Stimulated activated naive CD8-positive, alpha-beta T cell treated with anti-CD3 and anti-CD28 coated beads, Interleukin-15, Interleukin-2, amounts not matched to agents 100 ng/mL and 50 ng/mL, for 24 hours (primary cell): ENCODE results near the gene NR2E1.

Experiments used
- H3K27ac Mint-ChIP-seq: one replicate; pipeline ENCODE4 v1.8.0; 2021; ENCODE audit warnings: mild to moderate bottlenecking, mixed read lengths
- H3K27me3 Mint-ChIP-seq: one replicate; pipeline ENCODE4 v1.8.0; 2021; ENCODE audit warnings: mixed read lengths
- H3K36me3 Mint-ChIP-seq: one replicate; pipeline ENCODE4 v1.8.0; 2021; ENCODE audit warnings: low read depth, mixed read lengths
- H3K4me1 Mint-ChIP-seq: one replicate; pipeline ENCODE4 v1.8.0; 2021; ENCODE audit warnings: low read depth, mixed read lengths
- H3K4me3 Mint-ChIP-seq: one replicate; pipeline ENCODE4 v1.8.0; 2021; ENCODE audit warnings: mild to moderate bottlenecking, mixed read lengths
- H3K9me3 Mint-ChIP-seq: one replicate; pipeline ENCODE4 v1.8.0; 2021; ENCODE audit warnings: mixed read lengths

NR2E1 gene

GRCh38 chr6:108200186-108200585, 34.4 kb downstream of the NR2E1 start:
- no peak overlapping the region for H3K4me3 Mint-ChIP-seq
- no peaks in the 10 kb centered on the region for H3K36me3 Mint-ChIP-seq
- H3K27me3 Mint-ChIP-seq = no peaks in the 10 kb centered on the region
- H3K27ac Mint-ChIP-seq = no peak overlapping the region
- H3K9me3 Mint-ChIP-seq = no peaks in the 10 kb centered on the region
- peaks cover 5% of the 10 kb centered on the region for H3K4me1 Mint-ChIP-seq

GRCh38 chr6:108200631-108201030, 34.8 kb downstream of the NR2E1 start:
- H3K4me1 Mint-ChIP-seq = peaks cover 5% of the 10 kb centered on the region
- H3K36me3 Mint-ChIP-seq = peaks cover 3% of the 10 kb centered on the region
- no peaks in the 10 kb centered on the region for H3K9me3 Mint-ChIP-seq
- no peaks in the 10 kb centered on the region for H3K27me3 Mint-ChIP-seq
- H3K27ac Mint-ChIP-seq = no peak overlapping the region
- no peak overlapping the region for H3K4me3 Mint-ChIP-seq

GRCh38 chr6:108203189-108204112, 37.6 kb downstream of the NR2E1 start:
- Mint-ChIP-seq H3K4me3 (no peak overlapping the region), H3K27me3 (no peaks in the 10 kb centered on the region), H3K36me3 (peaks cover 20% of the 10 kb centered on the region), H3K4me1 (peaks cover 5% of the 10 kb centered on the region), H3K9me3 (no peaks in the 10 kb centered on the region), H3K27ac (no peak overlapping the region)

GRCh38 chr6:108207013-108207412, 41.2 kb downstream of the NR2E1 start:
- H3K9me3 Mint-ChIP-seq = no peaks in the 10 kb centered on the region
- H3K36me3 Mint-ChIP-seq = peaks cover 47% of the 10 kb centered on the region
- no peak overlapping the region for H3K27ac Mint-ChIP-seq
- H3K4me1 Mint-ChIP-seq = peaks cover 5% of the 10 kb centered on the region
- no peaks in the 10 kb centered on the region for H3K27me3 Mint-ChIP-seq
- H3K4me3 Mint-ChIP-seq = no peak overlapping the region

GRCh38 chr6:108209738-108210137, 43.9 kb downstream of the NR2E1 start:
- no peak overlapping the region for H3K27ac Mint-ChIP-seq
- H3K27me3 Mint-ChIP-seq = no peaks in the 10 kb centered on the region
- peaks cover 53% of the 10 kb centered on the region for H3K36me3 Mint-ChIP-seq
- H3K4me1 Mint-ChIP-seq = no peaks in the 10 kb centered on the region
- H3K9me3 Mint-ChIP-seq = no peaks in the 10 kb centered on the region
- H3K4me3 Mint-ChIP-seq = no peak overlapping the region

- H3K9me3 Mint-ChIP-seq = no peaks in the 10 kb centered on the region
- no peaks in the 10 kb centered on the region for H3K4me1 Mint-ChIP-seq
- no peak overlapping the region for H3K4me3 Mint-ChIP-seq
- no peaks in the 10 kb centered on the region for H3K27me3 Mint-ChIP-seq
- peaks cover 56% of the 10 kb centered on the region for H3K36me3 Mint-ChIP-seq
- no peak overlapping the region for H3K27ac Mint-ChIP-seq
These were observed 44.7 kb downstream of the NR2E1 start for GRCh38 chr6:108210556-108210955.

- Mint-ChIP-seq H3K4me3 (no peak overlapping the region), H3K27me3 (no peaks in the 10 kb centered on the region), H3K4me1 (no peaks in the 10 kb centered on the region), H3K27ac (no peak overlapping the region), H3K9me3 (no peaks in the 10 kb centered on the region), H3K36me3 (peaks cover 47% of the 10 kb centered on the region)
These were observed 45.8 kb downstream of the NR2E1 start for GRCh38 chr6:108211671-108212070.

GRCh38 chr6:108222064-108222463, 56.2 kb downstream of the NR2E1 start:
- Mint-ChIP-seq H3K27me3 (no peaks in the 10 kb centered on the region), H3K4me3 (no peak overlapping the region), H3K4me1 (peaks cover 15% of the 10 kb centered on the region), H3K9me3 (no peaks in the 10 kb centered on the region), H3K27ac (peak overlapping the region; percentile 69), H3K36me3 (peaks cover 41% of the 10 kb centered on the region)

GRCh38 chr6:108222504-108222903, 56.7 kb downstream of the NR2E1 start:
- H3K36me3 Mint-ChIP-seq = peaks cover 42% of the 10 kb centered on the region
- peak overlapping the region; percentile 69 for H3K27ac Mint-ChIP-seq
- H3K4me3 Mint-ChIP-seq = no peak overlapping the region
- H3K4me1 Mint-ChIP-seq = peaks cover 19% of the 10 kb centered on the region
- H3K9me3 Mint-ChIP-seq = no peaks in the 10 kb centered on the region
- no peaks in the 10 kb centered on the region for H3K27me3 Mint-ChIP-seq

GRCh38 chr6:108227290-108227689, 61.5 kb downstream of the NR2E1 start:
- Mint-ChIP-seq H3K27me3 (no peaks in the 10 kb centered on the region), H3K9me3 (no peaks in the 10 kb centered on the region), H3K4me3 (no peak overlapping the region), H3K4me1 (peaks cover 20% of the 10 kb centered on the region), H3K27ac (no peak overlapping the region), H3K36me3 (peaks cover 13% of the 10 kb centered on the region)

GRCh38 chr6:108228416-108228815, 62.6 kb downstream of the NR2E1 start:
- Mint-ChIP-seq H3K27ac (no peak overlapping the region), H3K36me3 (peaks cover 7% of the 10 kb centered on the region), H3K4me3 (no peak overlapping the region), H3K9me3 (no peaks in the 10 kb centered on the region), H3K27me3 (no peaks in the 10 kb centered on the region), H3K4me1 (peaks cover 11% of the 10 kb centered on the region)

GRCh38 chr6:108235127-108235526, 69.3 kb downstream of the NR2E1 start:
- peaks cover 6% of the 10 kb centered on the region for H3K4me1 Mint-ChIP-seq
- H3K27me3 Mint-ChIP-seq = no peaks in the 10 kb centered on the region
- H3K36me3 Mint-ChIP-seq = peaks cover 41% of the 10 kb centered on the region
- H3K4me3 Mint-ChIP-seq = no peak overlapping the region
- H3K9me3 Mint-ChIP-seq = no peaks in the 10 kb centered on the region
- H3K27ac Mint-ChIP-seq = no peak overlapping the region

- H3K27ac Mint-ChIP-seq = no peak overlapping the region
- H3K9me3 Mint-ChIP-seq = peaks cover 1% of the 10 kb centered on the region
- H3K27me3 Mint-ChIP-seq = no peaks in the 10 kb centered on the region
- peaks cover 55% of the 10 kb centered on the region for H3K36me3 Mint-ChIP-seq
- no peak overlapping the region for H3K4me3 Mint-ChIP-seq
- H3K4me1 Mint-ChIP-seq = peaks cover 12% of the 10 kb centered on the region
These were observed 71.0 kb downstream of the NR2E1 start for GRCh38 chr6:108236791-108237190.

GRCh38 chr6:108238322-108238721, 72.5 kb downstream of the NR2E1 start:
- no peaks in the 10 kb centered on the region for H3K27me3 Mint-ChIP-seq

More at GRCh38 chr6:108238322-108238721, 72.5 kb downstream of the NR2E1 start:
- Mint-ChIP-seq H3K4me1 (peaks cover 16% of the 10 kb centered on the region), H3K4me3 (no peak overlapping the region), H3K9me3 (peaks cover 7% of the 10 kb centered on the region), H3K36me3 (peaks cover 67% of the 10 kb centered on the region), H3K27ac (no peak overlapping the region)
